H1 (cell line): Measurements from ENCODE around the gene IL9R. TPM values are rescaled to one million over a fixed set of nuclear protein-coding genes. Genes with fewer than 3 reads are reported as not detected.

ENCODE experiments used
- ZNF274 ChIP-seq: IDR thresholded peaks from 2 replicates; pipeline ENCODE4 v1.7.0; 2012; ENCODE audit warnings: low read length, borderline replicate concordance; ENCODE audit errors: extremely low read depth
- polyA plus RNA-seq, 7 experiments: library from polyadenylated mRNA; depleted of rRNA in 3 of 7; stranded (reverse) in 5 of 7; unstranded in 2 of 7; fragments of >200 nt in 5 of 7; fragments of 200-250 nt in 2 of 7; gene quantifications; 1 replicate in 5 of 7; 2 replicates in 1 of 7; 4 replicates in 1 of 7; pipeline versions ENCODE4 v1.2.1 to v1.2.3, GENCODE V29; 2011 to 2013; ENCODE audit warnings: missing spikeins in 2 of 7, mixed read lengths in 2 of 7
- total RNA-seq: library from RNA; stranded (reverse); fragmentation: NEBNext Ultra II Directional; extraction: Animal tissue kit (Norgen Biotek cat#: 25700); gene quantifications from 2 replicates; pipeline ENCODE4 v1.2.1, GENCODE V29; 2021

IL9R gene
- total and polyA plus RNA-seq, 2 of the 8 experiments (the other 6 are each of a cell fraction or from before 2014, with no cell fraction given): 0.14 to 0.28 TPM

DNA sequence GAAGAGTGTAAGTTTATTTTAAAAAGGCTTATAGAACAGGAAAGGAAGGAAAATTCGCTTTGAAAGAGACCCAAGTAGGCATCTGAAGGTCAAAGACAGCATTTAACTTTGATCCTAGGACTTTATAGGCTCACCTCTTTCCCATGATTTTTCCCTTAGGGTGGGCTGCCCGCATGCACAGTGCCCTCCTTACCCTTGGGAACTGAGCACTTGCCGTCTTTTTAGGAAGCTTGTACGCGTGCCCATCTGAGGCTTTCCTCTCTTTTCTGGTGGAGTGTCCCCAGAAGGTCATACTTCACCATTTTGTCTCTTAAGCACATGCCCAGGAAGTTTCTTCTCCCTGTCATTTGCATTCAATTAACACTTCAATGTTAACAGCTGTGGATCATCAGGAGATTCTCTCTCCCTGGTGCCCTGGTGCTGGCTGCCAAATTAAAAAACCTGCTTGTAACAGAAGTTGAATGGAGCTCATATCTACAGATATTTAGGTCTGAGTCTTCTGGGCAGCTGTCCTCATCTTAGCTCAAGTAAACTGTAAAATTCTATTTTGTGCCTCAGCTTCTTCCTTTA, 38.4 kb upstream of the IL9R start (continued):
- TF ChIP-seq ZNF274: no peak
